Epithelial cell of prostate (primary cell): ENCODE measurements around the gene SYNPO2.
"Not testable (repeated sequence)": the region's sequence is repeated elsewhere in the genome, so short reads cannot be mapped to it uniquely, and the experiment has no call there.

ENCODE experiments used
- DNase-seq: peaks from one replicate; pipeline ENCODE4 v3.0.0-alpha.2; 2011; ENCODE audit warnings: low read depth, low spot score
- H3K27ac ChIP-seq: fragments of 450-650 bp; 2 replicates; pipeline ENCODE4 v1.5.1; 2017; ENCODE audit warnings: mild to moderate bottlenecking

Gene SYNPO2

DNA sequence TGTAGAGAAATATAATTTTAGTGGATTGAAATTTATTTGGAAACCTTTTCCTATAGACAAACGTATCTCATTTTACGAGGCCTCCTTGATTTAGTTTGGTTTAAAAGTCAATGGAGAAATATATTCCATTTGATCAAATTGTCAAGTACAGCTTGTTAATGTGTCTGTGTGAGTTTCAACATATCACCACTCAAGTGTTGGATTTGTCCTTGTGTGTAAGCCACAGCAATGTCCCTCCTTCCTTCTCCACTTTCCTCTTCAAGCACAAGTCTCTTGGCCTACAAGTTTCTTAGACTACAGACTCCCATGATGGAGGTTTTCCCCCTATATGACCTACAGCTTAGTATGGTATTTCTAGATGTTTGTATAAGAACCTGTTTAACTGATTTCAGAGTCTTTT is 104.7 kb downstream of the SYNPO2 start:
- no peak overlapping the region for H3K27ac ChIP-seq
- DNase-seq: no peak

GRCh38 chr4:118994030-118994429 is 105.4 kb downstream of the SYNPO2 start:
- no peak for DNase-seq
- H3K27ac ChIP-seq: no peak overlapping the region

DNA sequence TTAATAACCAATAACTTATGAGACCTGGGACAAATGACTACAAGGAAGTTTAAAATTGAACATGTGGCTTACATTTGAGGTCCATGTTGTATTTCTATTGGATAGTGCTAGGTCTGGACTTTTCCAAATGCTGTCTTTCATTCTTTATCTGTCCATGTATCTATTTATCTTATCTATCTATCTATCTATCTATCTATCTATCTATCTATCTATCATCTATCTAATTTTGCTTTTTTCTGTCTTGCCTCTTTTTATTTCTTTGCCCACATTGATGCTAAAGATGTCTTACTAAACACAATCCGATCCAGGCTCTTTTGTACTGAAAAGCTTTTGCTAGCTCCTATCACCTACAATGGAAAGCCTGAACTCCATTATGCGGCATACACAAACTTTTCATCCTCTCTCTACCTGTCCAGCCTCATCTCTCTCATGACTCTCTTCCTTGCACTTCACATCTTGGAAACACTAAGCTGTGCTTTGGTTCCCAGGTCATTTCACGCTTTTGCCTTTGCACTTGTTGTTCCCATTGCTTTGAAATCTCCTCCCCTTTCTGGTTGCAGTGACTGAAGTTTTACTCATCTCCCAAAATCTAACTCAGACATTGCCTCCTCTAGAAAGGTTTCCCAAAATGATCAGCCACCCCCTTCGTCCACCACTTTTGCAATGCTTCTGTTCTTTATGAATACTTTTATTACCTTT is 107.2 kb downstream of the SYNPO2 start:
- DNase-seq: no peak
- H3K27ac ChIP-seq: no peak overlapping the region

DNA sequence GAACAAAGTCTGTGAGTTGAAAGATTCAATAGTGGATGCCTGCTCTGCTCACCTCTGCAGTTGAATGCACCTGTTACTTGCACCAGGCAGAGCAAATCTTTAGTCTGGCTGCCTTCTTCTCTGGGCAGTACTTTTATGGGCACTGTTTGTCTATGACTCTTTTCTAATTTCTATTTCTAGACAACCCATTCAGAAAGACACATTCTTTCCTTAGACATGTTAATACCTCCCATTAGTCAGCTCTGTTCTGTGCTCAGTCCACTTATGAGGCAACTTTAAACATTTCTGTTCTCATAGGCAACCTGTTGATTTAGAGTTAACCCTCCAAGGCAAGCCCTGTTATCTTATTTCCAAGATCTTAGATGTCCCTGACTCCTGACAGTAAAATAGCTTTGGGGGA is 108.9 kb downstream of the SYNPO2 start:
- H3K27ac ChIP-seq: peak overlapping the region; percentile 11
- no peak for DNase-seq

DNA sequence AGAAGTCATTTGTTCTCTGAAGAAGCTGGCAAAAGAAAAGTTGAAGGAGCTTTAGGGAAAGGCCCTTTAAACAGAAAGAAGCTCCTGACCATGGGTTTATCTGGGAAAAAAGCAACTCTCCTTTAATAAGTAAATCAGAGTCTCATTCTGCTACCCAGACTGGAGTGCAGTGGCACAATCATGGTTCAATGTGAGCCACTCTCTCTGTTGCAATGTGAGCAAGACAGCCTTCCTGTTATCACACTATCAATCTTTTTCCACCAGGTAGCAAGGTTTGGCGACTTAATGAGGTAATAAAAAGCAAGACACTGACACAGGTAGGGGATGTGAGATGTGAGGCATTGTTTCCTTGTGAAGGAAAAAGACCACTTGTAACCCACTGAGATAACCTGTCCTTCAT is 111.3 kb downstream of the SYNPO2 start:
- peak overlapping the region; percentile 36 for H3K27ac ChIP-seq
- DNase-seq: no peak

DNA sequence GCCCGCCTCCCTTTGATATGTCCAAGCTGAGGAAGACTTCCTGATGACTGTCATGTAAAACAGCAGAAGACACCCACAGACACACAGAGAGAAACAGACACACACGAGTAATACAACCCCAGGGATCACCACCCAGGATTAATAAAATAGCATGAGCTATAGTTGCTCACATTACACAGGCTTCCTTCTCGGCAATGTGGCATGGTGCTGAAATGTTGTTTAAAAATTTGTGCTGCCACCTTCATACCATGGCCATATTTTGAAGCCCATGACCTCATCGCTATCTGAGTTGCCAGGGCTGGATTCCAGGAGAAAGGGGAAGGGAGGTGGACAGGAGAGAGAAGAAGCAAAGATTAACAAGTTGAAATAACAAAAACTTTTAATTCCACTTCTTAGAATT is 111.7 kb downstream of the SYNPO2 start:
- H3K27ac ChIP-seq: peak overlapping the region; percentile 36
- no peak for DNase-seq

DNA sequence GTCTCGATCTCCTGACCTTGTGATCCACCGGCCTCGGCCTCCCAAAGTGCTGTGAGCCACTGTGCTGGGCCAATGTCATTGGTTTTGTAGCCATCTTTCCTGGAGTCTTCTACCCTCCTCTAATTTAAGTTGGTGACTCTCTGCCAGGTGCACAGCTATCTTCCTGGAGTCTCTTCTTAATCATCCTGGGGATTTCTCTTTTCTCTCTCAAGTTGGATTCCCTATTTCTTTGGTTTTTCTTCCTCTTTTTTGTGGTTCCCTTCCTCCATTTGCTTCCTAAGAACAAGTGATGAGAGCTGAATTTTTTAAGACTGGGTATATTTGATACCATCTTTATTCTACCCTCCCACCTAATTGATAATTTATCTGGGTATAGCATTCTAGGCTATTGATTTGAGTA is 113.8 kb downstream of the SYNPO2 start:
- no peak overlapping the region for H3K27ac ChIP-seq
- DNase-seq: no peak

DNA sequence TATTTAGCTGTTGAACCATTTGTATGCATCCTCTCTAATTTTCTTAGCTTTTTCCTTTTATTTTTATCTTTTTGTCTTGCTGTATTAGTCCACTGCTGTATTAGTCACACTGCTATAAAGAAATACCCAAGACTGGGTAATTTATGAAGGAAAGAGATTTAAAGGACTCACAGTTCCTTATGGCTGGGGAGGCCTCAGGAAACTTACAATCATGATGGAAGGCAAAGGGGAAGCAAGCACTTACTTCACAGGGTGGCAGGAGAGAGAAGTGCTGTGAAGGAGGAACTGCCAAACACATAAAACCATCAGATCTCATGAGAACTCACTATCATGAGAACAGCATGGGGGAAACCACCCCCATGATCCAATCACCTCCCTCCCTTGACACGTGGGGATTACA is 114.3 kb downstream of the SYNPO2 start:
- not testable (repeated sequence) for DNase-seq, H3K27ac ChIP-seq

DNA sequence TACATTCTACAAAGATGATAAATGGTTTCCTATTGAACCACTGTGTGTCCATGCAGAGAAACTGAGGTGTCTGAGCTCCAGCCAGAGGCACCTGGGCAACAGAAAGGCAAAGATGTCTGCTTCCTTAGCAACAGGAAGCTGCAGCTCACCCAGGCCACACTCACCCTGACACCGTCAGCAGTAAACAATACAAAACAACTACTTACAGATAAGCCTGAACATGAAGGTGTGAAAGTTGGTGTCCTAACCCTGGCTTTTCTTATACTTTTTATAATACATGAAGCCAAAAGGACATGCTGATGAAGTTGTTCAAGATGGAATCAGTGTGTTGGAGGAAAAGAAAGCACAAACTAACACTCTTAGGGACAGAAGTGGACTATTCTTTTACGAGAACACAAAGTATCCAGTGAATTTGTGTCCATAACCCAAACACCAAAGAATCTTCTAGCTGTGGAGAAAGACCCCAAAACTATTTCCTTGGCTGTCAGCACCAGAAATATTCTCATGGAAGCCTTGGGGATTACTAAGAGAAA is 117.3 kb downstream of the SYNPO2 start:
- DNase-seq: no peak
- no peak overlapping the region for H3K27ac ChIP-seq

DNA sequence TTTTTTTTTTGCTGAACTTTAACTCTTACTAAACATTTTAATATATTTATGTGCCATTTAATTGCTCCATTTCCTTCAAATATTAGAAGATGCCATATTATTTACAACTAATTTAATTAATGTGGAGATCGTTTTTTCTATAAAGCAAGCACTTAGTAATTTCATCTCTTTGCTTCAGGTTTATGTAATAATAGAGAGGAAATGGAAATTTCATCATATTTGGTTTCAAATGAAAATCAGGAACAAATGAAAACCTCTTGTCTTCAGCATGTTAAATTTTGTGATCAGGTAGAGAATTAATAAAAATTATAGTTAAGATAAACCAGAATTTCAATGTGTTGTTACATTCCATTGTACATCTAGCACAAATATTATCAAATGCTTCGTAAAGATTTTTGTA is 120.1 kb downstream of the SYNPO2 start:
- DNase-seq: no peak
- no peak overlapping the region for H3K27ac ChIP-seq

GRCh38 chr4:119010221-119010620 is 121.6 kb downstream of the SYNPO2 start:
- DNase-seq, H3K27ac ChIP-seq: not testable (repeated sequence)

- no peak overlapping the region for H3K27ac ChIP-seq
- no peak for DNase-seq
Measured at GRCh38 chr4:119010909-119011606, 122.4 kb downstream of the SYNPO2 start.

DNA sequence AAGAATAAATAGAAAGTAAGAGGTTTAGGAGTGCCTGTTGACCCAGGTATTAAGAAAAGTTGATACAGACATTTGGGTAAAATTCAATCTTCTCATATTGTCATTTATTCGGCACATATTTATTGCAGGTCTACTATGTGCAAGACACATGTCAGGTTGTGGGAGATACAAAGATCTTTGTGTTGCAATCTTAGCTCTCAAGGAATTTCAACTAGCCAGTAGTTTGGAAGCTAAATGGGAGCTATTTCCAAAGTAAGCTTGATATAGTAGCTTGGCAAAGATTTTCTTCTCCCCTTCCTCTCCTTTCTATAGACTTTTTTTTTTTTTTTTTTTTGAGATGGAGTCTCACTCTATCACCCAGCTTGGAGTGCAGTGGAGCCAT is 122.9 kb downstream of the SYNPO2 start:
- no peak overlapping the region for H3K27ac ChIP-seq
- DNase-seq: no peak

DNA sequence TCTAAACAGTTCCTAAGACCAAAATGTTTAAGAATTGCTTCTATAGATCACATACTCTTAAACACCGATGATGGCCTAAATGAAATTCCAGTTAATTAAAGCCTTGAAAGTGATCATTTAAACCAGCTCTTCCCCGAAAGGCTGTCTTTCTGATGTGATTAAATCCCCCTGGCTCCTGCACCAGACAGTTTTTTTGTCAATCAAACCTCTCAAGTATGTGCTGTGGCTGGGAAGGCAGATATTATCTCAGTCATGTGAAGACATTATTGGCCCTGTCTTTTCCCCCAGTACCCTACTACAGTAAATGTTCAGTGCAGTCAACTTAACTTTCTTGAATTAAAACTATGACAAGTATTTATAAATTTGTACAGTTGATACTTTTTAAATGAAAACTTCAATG is 126.0 kb downstream of the SYNPO2 start:
- DNase-seq: no peak
- no peak overlapping the region for H3K27ac ChIP-seq

- DNase-seq: no peak
- no peak overlapping the region for H3K27ac ChIP-seq
Measured at GRCh38 chr4:119016636-119017035, 128.0 kb downstream of the SYNPO2 start.

DNA sequence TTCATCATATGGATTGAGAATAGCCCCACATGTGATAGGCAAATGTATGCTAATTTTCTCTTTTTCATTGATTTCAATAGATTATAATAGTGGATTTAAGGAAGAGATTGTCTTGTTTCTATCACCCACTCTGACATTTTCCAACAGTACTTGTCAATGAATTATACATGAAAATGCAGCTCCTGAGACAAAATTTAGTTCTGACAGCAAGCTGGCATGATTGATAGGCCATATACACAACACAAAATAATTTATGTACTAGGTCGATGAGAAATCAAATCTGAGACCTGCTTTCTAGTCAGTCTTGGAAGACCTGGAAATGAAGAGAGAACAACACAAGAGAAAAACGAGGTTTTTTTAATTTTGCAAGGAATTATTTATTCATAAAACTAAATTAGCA is 129.0 kb downstream of the SYNPO2 start:
- H3K27ac ChIP-seq: no peak overlapping the region
- no peak for DNase-seq

DNA sequence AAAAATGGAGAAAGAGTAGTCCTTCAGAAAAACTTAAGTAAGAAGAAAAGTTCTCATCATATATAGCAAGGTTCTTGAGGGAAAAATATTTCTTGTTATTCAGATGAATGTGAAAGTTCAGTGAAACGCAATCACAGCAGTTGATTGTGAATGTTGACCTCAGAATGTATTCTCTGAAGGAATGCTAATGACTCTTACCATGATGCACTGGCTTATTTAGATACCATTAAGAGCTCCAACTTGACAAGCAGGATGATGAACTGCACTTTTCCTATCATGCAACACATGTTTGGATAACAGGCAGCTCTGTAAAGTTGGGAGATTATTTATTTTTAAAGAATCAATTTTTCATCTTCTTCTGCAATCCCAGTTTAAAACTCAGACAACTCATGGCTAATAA is 131.5 kb downstream of the SYNPO2 start:
- no peak for DNase-seq
- no peak overlapping the region for H3K27ac ChIP-seq

DNA sequence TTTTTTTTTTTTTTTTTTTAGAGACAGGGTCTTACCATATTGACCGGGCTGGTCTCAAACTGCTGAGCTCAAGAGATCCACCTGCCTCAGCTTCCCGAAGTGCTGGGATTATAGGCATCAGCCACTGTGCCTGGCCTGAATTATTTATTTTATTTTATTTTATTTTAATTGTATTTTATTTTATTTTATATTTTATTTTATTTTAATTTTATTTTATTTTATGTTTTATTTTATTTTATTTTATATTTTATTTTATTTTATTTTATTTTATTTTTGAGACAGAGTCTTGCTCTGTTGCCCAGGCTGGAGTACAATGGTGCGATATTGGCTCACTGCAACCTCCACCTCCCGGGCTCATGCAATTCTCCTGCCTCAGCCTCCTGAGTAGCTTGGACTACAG is 133.9 kb downstream of the SYNPO2 start:
- H3K27ac ChIP-seq, DNase-seq: not testable (repeated sequence)

DNA sequence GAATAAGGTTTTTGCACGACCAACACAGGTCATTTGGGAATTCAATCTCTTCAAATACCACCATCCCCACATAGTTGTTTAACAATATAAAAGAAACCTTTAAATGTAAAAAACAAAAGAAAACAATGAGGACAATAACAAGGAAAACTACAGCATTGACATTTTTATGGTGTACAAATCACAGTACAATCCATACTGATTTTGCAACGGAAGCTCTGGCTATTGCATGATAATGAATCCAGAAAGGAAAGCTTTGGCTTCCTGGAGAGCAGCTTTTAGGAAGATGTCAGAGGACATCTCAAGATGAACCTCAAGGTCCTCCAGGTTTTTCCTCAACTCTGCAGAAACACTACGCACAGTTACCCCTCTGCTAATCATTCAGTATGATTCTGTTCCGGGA is 135.4 kb downstream of the SYNPO2 start:
- no peak for DNase-seq
- H3K27ac ChIP-seq: no peak overlapping the region

DNA sequence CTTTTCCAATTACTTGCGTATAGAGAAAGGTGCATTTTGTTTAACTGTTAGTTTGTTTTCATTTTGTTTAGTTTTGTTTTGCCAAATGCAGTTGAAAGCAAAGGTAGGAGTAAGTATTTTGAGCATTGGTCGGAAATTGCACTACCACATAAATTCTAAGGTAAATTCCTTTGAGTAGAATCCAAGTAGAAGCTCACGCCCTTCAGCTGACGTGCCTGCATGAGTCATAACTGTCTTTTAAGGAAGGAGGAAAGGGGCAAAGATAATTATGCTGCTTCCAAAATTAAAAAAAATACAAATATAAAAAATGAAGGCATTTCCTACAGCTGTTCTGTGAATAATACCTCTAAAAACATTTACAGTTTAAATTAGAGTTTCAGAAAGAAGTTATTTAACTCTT is 136.8 kb downstream of the SYNPO2 start:
- peak overlapping the region; percentile 97 for H3K27ac ChIP-seq
- peak; percentile 68 for DNase-seq

DNA sequence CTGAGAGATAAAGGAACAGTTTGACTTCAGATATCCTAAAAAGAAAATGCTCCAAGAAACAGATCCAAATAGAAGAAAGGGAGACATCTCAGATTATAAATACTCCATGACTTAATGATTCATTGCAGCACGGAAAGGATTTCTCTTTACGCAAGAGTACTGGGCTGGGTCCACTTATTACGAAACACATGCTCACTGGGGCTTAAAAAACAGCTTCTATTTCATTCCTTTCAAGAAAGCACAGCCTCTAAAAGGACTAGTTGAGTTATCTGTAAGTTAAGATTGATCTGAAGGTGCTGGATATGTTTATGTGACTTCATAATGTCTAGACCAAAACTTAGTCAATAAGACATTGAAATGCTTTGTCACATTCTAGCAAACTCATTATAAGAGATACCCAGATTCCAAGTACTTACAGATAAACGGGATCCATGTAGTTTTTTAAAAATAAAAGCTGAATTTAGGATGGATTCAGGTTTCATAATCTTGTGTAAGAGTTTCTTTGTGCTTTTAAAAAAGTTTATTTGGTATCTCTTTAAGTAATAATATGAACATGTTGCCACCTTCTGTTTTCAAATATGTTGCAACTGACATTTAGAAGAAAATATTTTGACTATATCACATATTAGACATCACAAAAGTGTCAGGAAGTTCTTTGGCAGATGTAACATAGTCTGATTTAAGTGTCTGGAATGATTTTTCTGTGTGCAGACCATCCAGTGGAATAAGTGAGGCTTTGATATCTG is 137.4 kb downstream of the SYNPO2 start:
- H3K27ac ChIP-seq: peak overlapping the region; percentile 97
- DNase-seq: peak; percentile 87
